ENCODE data around the gene EOGT. TPM values are rescaled to one million over a fixed set of nuclear protein-coding genes. Genes with fewer than 3 reads are reported as not detected.

EOGT gene
- total and polyA plus RNA-seq, 2 experiments from 2014 or later, result 31.6 to 47.7 TPM

DNA sequence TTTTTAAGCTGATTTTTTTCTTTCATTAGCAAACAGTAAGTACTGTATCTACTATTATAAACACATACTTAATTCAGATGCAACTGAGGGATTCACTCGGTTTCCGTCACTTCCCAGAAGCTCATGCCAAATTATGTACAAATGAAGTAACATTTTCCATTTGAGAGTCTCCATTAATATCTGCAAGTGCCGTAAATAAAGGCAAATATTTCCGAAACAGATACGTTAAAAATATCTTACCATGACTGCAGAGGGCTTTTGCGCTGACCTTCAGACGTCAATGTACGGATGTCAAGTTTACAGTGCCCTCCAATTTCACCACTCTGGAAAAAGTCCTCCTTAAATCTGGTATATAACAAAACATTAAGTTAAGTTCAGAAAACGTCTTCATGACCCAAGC, 9.3 kb downstream of the EOGT start:
- peaks cover 91% of the 10 kb centered on the region for H3K36me3 ChIP-seq (ENCODE audit: low read depth)
- peaks cover 4% of the 10 kb centered on the region for H3F3A ChIP-seq (ENCODE audit: insufficient read depth)
- H3K4me1 ChIP-seq (ENCODE audit: insufficient read depth), result peaks cover 7% of the 10 kb centered on the region
- no peaks in the 10 kb centered on the region for H4K20me1 ChIP-seq (ENCODE audit: insufficient read depth)
- H3K9ac ChIP-seq, result no peak overlapping the region
- no peak overlapping the region for H3K27ac ChIP-seq
- in situ Hi-C loops (cut with MboI), result no loop called here
- peaks cover 37% of the 10 kb centered on the region for H3K79me2 ChIP-seq (ENCODE audit: insufficient read depth)
- H3K4me2 ChIP-seq (ENCODE audit: unreplicated experiment), result no peak overlapping the region
- no peaks in the 10 kb centered on the region for H3K27me3 ChIP-seq (replicated peaks; ENCODE audit: insufficient read depth)
- no peak overlapping the region for H3K4me3 ChIP-seq
- 98% methylated on average over 9 of the region's 9 CpGs for WGBS, 2 experiments (ENCODE audit: low coverage in 1 of 2, low lambda C conversion rate in 2 of 2, missing lambda C conversion rate in 2 of 2)
- TF ChIP-seq EZH2 (IDR thresholded peaks at IDR 0.05; ENCODE audit: insufficient read depth, poor library complexity, severe bottlenecking) (no peak), EZH2phosphoT487 (IDR thresholded peaks at IDR 0.05; ENCODE audit: insufficient read depth, low read depth) (no peak)
- H3K9me3 ChIP-seq (ENCODE audit: low read depth), result no peaks in the 10 kb centered on the region
- H2AFZ ChIP-seq, result no peak overlapping the region
- no peaks in the 10 kb centered on the region for H3K9me2 ChIP-seq (ENCODE audit: insufficient read depth)
- DNase-seq, result no peak

DNA sequence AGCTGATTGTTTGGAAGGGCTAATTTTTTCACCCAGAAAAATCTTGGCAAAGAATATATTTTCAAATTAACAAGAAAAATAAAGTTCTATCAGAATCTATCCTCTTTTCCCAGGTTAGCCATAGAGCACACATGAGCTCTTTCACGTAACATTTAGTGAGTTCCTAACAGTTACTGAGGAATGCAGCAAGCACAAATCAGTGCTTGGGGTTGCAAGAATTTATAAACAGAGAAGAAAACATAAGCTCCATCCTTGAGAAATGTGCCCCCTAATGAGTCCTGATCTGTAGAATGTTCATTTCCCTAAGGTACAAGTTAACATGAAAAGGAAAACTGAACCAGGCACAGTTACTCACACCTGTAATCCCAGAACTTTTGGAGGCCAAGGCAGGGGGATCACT, 13.9 kb downstream of the EOGT start:
- H3F3A ChIP-seq (ENCODE audit: insufficient read depth), result no peaks in the 10 kb centered on the region
- no peak for TF ChIP-seq EZH2phosphoT487 (IDR thresholded peaks at IDR 0.05; ENCODE audit: insufficient read depth, low read depth)
- TF ChIP-seq EZH2 (IDR thresholded peaks at IDR 0.05; ENCODE audit: insufficient read depth, poor library complexity, severe bottlenecking), result no peak
- peaks cover 87% of the 10 kb centered on the region for H3K36me3 ChIP-seq (ENCODE audit: low read depth)
- H4K20me1 ChIP-seq (ENCODE audit: insufficient read depth), result no peaks in the 10 kb centered on the region
- no peak overlapping the region for H3K27ac ChIP-seq
- DNase-seq, result no peak
- H3K4me3 ChIP-seq, result no peak overlapping the region
- no peak overlapping the region for H2AFZ ChIP-seq
- H3K4me2 ChIP-seq (ENCODE audit: unreplicated experiment), result no peak overlapping the region
- no peaks in the 10 kb centered on the region for H3K9me3 ChIP-seq (ENCODE audit: low read depth)
- no peaks in the 10 kb centered on the region for H3K4me1 ChIP-seq (ENCODE audit: insufficient read depth)
- in situ Hi-C loops (cut with MboI), result no loop called here
- H3K9me2 ChIP-seq (ENCODE audit: insufficient read depth), result no peaks in the 10 kb centered on the region
- 96 to 98% methylated on average over 1 of the region's 1 CpG for WGBS, 2 experiments (ENCODE audit: low coverage in 1 of 2, low lambda C conversion rate in 2 of 2, missing lambda C conversion rate in 2 of 2)
- H3K27me3 ChIP-seq (replicated peaks; ENCODE audit: insufficient read depth), result no peaks in the 10 kb centered on the region
- H3K9ac ChIP-seq, result no peak overlapping the region
- 0 out of 2 replicates have a peak, but pooled peaks cover 3% of the 10 kb centered on the region for H3K79me2 ChIP-seq (ENCODE audit: insufficient read depth)

DNA sequence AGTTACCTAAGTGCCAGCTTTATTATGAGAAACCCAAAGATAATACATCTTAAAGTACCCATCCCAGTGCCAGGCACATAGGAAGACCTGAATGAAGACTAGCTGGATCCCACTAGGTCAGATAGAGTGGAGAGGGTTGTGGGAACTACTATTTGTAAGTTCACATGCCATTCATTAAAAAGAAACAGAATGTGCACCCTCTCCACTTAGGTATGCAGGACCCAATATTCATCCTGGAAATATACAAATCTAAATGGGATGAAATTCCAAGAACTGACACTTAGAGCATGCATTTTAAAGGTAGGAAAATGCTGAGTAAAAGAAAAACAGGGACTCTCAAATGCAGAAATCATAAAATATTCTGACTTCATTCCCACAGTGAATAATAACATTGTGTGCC, 14.3 kb downstream of the EOGT start:
- 0 out of 2 replicates have a peak, but pooled peaks cover 3% of the 10 kb centered on the region for H3K79me2 ChIP-seq (ENCODE audit: insufficient read depth)
- H3K9me3 ChIP-seq (ENCODE audit: low read depth), result no peaks in the 10 kb centered on the region
- H3K9me2 ChIP-seq (ENCODE audit: insufficient read depth), result no peaks in the 10 kb centered on the region
- H3K27me3 ChIP-seq (replicated peaks; ENCODE audit: insufficient read depth), result no peaks in the 10 kb centered on the region
- H3K4me2 ChIP-seq (ENCODE audit: unreplicated experiment), result no peak overlapping the region
- no peak overlapping the region for H3K4me3 ChIP-seq
- no peak overlapping the region for H3K9ac ChIP-seq
- DNase-seq, result no peak
- no peak overlapping the region for H3K27ac ChIP-seq
- H3F3A ChIP-seq (ENCODE audit: insufficient read depth), result no peaks in the 10 kb centered on the region
- TF ChIP-seq EZH2phosphoT487 (IDR thresholded peaks at IDR 0.05; ENCODE audit: insufficient read depth, low read depth) (no peak), EZH2 (IDR thresholded peaks at IDR 0.05; ENCODE audit: insufficient read depth, poor library complexity, severe bottlenecking) (no peak)
- no peaks in the 10 kb centered on the region for H4K20me1 ChIP-seq (ENCODE audit: insufficient read depth)
- no peak overlapping the region for H2AFZ ChIP-seq
- in situ Hi-C loops (cut with MboI), result no loop called here
- H3K4me1 ChIP-seq (ENCODE audit: insufficient read depth), result no peaks in the 10 kb centered on the region
- peaks cover 87% of the 10 kb centered on the region for H3K36me3 ChIP-seq (ENCODE audit: low read depth)

DNA sequence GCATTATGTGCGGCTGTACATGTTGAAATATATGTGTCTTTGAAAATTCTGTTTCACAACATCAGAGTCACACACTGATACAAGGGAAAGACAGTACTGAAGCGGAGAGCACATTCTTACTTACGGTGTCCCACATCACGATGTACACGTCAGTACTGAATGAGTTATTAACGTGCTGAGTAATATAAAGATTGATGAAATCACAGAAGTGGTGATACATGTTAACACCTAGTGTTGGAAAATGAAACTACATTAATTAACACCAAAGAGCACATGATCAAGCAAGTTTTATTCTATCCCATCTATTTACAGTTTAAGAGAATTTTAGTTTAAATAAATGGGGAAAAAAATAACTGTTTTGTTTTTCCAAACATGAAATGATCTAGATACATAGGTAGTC, 15.6 kb downstream of the EOGT start:
- H2AFZ ChIP-seq, result no peak overlapping the region
- H3F3A ChIP-seq (ENCODE audit: insufficient read depth), result no peaks in the 10 kb centered on the region
- H3K9me3 ChIP-seq (ENCODE audit: low read depth), result no peaks in the 10 kb centered on the region
- H4K20me1 ChIP-seq (ENCODE audit: insufficient read depth), result no peaks in the 10 kb centered on the region
- TF ChIP-seq EZH2phosphoT487 (IDR thresholded peaks at IDR 0.05; ENCODE audit: insufficient read depth, low read depth) (no peak), EZH2 (IDR thresholded peaks at IDR 0.05; ENCODE audit: insufficient read depth, poor library complexity, severe bottlenecking) (no peak)
- H3K9ac ChIP-seq, result no peak overlapping the region
- in situ Hi-C loops (cut with MboI), result no loop called here
- H3K4me1 ChIP-seq (ENCODE audit: insufficient read depth), result no peaks in the 10 kb centered on the region
- no peaks in the 10 kb centered on the region for H3K27me3 ChIP-seq (replicated peaks; ENCODE audit: insufficient read depth)
- no peak overlapping the region for H3K4me3 ChIP-seq
- H3K4me2 ChIP-seq (ENCODE audit: unreplicated experiment), result no peak overlapping the region
- no peaks in the 10 kb centered on the region for H3K9me2 ChIP-seq (ENCODE audit: insufficient read depth)
- DNase-seq, result no peak
- 0 out of 2 replicates have a peak, but pooled peaks cover 3% of the 10 kb centered on the region for H3K79me2 ChIP-seq (ENCODE audit: insufficient read depth)
- WGBS, 2 experiments (ENCODE audit: low coverage in 1 of 2, low lambda C conversion rate in 2 of 2, missing lambda C conversion rate in 2 of 2), result 93 to 94% methylated on average over 6 of the region's 6 CpGs
- no peak overlapping the region for H3K27ac ChIP-seq
- peaks cover 85% of the 10 kb centered on the region for H3K36me3 ChIP-seq (ENCODE audit: low read depth)

Measured in GM23248 (cell line).